Myocyte (in vitro differentiated cells): ENCODE measurements around the gene NGEF. TPM values are rescaled to one million over a fixed set of nuclear protein-coding genes. Genes with fewer than 3 reads are reported as not detected.

Source experiments
- DNase-seq: peaks from one replicate; pipeline ENCODE4 v3.0.0-alpha.2; 2012; ENCODE audit warnings: low read depth
- total RNA-seq: library from RNA; depleted of rRNA; stranded (reverse); fragments of >200 nt; gene quantifications from 2 replicates; pipeline ENCODE4 v1.2.3, GENCODE V29; 2014

NGEF gene
- total RNA-seq, 1 donor from 2014 or later: 0.19 TPM

GRCh38 chr2:233000886-233001750 lies 11.9 kb downstream of the NGEF start:
- no peak for DNase-seq

GRCh38 chr2:232999354-232999753 lies 13.7 kb downstream of the NGEF start:
- peak; percentile 44 for DNase-seq

DNA sequence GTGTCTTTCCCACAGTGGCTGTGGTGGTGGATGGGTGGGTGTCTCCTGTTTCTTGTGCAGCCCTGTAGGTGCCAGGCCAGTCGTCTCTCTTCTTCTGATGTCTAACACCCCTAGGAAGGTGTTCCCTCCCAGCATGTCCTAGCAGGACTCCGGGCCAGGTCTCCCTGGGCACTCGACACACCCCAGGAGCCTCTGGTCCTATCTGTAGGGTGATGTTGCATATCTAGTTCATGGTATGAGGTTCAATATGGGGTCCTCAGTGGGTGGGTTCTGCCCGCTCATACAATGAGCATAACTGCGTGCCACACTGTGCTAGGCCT lies 14.4 kb downstream of the NGEF start:
- no peak for DNase-seq

- no peak for DNase-seq
These were observed 15.0 kb downstream of the NGEF start for GRCh38 chr2:232997749-232998665.

GRCh38 chr2:232994446-232994845 lies 18.6 kb downstream of the NGEF start:
- peak; percentile 65 for DNase-seq

- DNase-seq: no peak
These were observed 19.7 kb downstream of the NGEF start for GRCh38 chr2:232993231-232993821.

DNA sequence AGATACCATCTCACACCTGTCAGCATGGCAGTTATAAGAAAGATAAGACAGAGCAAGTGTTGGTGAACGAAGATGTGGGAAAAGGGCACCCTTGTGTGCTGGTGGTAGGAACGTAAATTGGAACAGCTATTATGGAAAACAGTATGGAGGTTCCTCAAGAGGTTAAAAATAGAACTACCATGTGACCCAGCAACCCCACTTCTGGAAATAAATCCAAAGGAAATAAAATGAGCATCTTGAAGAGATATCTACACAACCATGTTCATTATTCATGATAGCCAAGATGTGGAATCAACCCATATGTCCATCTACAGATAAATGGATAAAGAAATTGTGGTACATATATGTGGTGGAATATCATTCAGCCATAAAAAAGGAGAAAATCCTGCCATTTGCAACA lies 26.9 kb downstream of the NGEF start:
- DNase-seq: no peak

DNA sequence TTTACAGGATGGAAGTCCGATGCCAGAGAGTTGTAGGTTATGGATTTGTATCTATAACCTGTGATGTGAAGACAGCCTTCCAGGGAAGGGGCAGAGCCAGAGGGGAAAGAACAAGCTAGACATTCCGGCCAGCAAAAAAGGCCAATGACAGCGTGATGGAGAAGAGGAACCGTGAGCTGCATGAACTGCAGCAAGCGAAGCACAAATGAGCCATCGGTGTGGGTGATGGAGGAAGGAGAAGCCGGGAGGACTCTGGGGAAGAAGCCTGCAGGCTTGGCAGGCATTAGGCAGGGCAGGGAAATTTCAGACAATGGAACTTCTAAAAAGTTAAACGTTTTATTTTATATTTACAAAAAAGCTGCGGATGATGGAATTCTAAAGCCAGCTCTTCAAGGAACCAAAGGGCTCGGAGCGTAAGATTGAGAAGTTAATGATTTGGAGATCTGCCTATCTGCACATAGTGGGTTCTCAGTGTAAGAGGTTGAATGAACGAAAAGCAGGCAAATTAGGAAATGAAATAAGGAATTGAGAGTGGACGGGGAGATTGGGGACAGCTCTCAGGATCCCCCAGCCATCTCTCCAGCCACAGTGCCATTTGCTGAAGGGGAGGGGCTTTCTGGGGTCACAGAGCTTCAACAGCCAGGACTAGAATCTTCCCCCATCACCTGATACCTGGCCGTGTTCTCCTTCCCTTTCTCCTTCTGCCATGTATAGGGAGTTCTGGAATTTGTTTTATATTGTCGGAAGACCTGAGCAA lies 28.4 kb downstream of the NGEF start:
- no peak for DNase-seq

GRCh38 chr2:232983669-232984140 lies 29.4 kb downstream of the NGEF start:
- DNase-seq: no peak

GRCh38 chr2:232982926-232983668 lies 30.0 kb downstream of the NGEF start:
- DNase-seq: no peak

GRCh38 chr2:232981767-232982360 lies 31.2 kb downstream of the NGEF start:
- DNase-seq: no peak

DNA sequence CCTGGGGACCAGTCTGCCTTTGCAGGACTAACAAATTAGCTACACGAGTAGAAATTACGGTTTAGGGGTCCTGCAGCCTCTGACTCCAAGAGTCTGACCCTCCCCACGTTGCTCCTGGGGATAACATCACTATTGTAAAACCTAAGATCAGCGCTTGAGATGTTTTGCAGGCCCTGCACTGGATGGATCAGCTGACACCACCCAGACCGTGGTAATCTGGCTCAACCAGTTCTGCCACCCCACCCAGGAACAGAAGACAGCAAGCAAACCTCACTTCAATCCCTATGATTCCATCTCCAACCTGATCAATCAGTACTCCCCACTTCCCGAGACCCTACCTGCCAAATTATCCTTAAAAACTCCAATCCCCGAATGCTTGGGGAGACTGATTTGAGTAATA lies 31.7 kb downstream of the NGEF start:
- no peak for DNase-seq

DNA sequence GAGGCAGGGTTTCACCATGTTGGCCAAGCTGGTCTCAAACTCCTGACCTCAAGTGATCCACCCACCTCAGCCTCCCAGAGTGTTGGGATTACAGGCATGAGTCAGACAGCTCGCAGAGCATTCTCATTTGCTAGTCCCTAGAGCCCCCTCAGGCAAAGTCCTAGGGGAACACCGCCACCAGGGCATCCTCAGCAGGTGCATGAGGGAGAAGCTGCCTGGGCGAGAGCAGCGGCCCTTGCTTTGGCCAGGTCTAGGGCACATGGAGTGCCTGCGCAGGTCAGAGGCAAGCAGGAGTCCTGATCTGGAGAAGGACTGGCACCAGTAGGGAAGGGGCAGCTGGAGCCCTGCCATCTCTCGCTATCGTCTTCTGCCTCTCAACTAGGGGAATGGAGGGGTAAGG lies 32.4 kb downstream of the NGEF start:
- no peak for DNase-seq

DNA sequence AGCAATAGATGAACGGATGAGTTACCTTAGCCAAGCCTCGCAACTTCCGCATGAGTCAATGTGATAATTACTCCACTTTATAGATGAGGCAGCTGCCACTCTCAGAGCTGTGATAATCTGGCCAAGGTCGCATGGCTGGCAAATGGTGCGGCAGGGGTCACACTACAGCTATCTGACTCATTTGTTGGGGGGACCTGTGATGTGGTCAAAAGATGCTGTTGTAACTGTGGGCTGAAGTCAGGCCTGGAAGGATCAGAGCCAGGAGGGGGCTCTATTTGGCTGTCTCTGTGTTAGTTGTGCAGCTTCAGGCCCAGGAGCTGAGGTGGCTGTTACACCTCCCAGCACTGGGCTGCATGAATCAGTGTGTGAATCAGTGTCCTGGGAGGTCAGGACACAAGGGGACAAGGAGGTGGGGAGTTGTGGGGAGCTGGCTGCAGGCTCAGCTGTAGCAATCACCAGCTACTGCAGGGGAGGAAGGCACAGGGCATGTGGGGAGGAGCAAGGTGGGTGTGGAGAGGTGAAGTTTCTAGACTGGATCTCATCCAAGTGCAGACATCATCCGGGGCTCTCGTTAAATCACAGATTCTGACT lies 33.1 kb downstream of the NGEF start:
- DNase-seq: peak; percentile 74

DNA sequence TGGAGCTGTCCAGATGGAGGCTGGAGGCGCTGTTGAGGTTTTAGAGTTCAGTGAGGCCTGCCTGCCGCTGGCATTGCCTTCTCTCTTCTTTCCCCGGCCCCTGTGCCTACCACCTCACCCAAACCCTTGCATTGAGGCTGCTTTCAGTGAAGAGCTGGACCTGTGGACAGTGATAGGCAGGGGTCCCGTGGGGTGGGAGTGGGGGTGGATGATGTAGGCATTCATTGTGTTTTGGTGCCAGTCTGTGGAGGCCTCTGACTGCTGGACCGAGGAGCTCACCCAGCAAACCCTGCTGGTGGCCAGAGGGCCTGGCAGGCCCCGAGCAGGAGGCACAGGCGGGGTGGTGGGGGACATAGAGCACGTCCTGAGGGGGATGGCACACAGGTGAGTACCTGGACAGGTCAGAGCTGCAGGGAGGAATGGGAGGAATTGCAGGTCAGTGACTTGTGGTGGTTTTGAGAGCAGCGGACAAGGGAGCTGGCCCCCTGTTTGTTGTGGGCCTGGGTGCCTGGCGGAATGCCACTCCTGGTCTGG lies 35.6 kb downstream of the NGEF start:
- DNase-seq: no peak

GRCh38 chr2:232976666-232977437 lies 36.2 kb downstream of the NGEF start:
- DNase-seq: no peak

DNA sequence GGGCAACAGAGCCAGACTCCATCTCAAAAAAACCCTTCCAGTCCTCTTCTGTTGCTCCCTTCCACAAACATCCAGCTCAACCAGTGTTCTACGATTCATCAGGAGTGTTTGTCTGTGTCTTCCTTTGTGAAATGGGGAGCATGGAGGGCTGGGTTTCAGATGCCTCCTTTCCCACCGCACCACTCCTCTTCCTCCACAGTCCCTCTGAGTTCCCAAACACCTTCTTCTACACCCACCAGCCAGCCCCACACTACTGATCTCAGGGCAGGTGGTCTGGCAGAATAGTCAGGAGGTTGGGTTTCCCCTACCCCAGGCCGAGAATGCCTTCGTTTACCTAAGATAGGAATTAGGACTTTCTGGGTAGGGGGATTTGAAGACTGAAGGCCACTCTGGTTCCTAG lies 36.9 kb downstream of the NGEF start:
- DNase-seq: no peak

DNA sequence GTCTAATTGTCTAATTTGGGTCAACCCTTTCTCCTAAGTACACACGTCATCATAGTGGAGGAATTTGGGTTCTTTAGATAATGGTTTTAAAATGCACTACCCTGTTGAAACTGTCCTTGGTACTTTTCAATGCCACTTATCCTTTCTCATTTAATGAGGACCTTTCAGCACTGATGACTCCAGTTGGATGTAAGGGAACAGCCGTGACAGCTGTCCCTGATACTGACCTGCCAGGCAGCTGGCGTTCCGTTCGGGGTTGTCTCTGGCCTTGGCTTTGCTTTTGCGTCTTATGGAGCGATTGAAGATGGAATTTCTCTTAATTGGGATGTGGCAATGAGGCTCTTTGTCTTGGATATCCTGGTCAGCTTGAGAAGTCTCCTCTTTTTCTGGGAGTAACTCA lies 38.7 kb downstream of the NGEF start:
- DNase-seq: peak; percentile 63

DNA sequence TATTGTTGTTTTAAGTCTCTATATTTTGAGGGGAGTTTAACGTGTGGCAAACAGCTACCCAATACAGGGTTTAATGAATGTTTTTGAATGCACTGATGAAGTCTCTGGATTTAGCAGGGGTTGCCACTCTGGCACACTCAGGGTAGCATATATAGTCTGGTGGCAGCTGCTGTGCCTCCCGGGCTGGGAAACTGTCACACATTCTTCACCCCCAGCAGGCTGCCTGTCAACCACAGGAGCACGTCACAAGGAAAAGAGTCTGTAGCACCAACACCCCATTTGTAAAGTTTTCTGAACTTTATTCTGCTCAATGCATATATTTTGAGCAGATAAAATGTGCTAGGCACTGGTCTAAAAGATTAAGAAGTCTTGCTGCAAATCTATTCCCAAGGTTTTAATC lies 39.3 kb downstream of the NGEF start:
- DNase-seq: peak; percentile 60
